Kidney epithelial cell (primary cell): Measurements from ENCODE around the gene OR5P2. TPM values are rescaled to one million over a fixed set of nuclear protein-coding genes. Genes with fewer than 3 reads are reported as not detected.
"Not testable (repeated sequence)": the region's sequence is repeated elsewhere in the genome, so short reads cannot be mapped to it uniquely, and the experiment has no call there.

ENCODE experiments used
- DNase-seq: peaks from one replicate; pipeline ENCODE4 v3.0.0-alpha.2; 2010; ENCODE audit warnings: low read depth
- H3K27me3 ChIP-seq: 2 replicates; pipeline ENCODE4 v1.6.0; 2011; ENCODE audit warnings: low read length; ENCODE audit not compliant: control insufficient read depth, insufficient read depth
- H3K36me3 ChIP-seq: 2 replicates; pipeline ENCODE4 v1.5.1; 2011; ENCODE audit warnings: low read length; ENCODE audit not compliant: control insufficient read depth, insufficient read depth
- H3K4me3 ChIP-seq: 2 replicates; pipeline ENCODE4 v1.5.1; 2011; ENCODE audit warnings: low read depth, mild to moderate bottlenecking, control low read depth, low read length
- total RNA-seq: library from RNA; depleted of rRNA; stranded (reverse); fragments of >200 nt; gene quantifications from 2 replicates; pipeline ENCODE4 v1.2.3, GENCODE V29; 2015
- TF ChIP-seq, protein P1 (sequence below): IDR thresholded peaks from 2 replicates; pipeline ENCODE4 v1.5.1; 2011; ENCODE audit warnings: mild to moderate bottlenecking, moderate library complexity, low read length, control low read depth, inconsistent platforms; ENCODE audit not compliant: insufficient read depth, poor library complexity, severe bottlenecking

The OR5P2 gene
- total RNA-seq, 1 donor from 2014 or later, result not detected

DNA sequence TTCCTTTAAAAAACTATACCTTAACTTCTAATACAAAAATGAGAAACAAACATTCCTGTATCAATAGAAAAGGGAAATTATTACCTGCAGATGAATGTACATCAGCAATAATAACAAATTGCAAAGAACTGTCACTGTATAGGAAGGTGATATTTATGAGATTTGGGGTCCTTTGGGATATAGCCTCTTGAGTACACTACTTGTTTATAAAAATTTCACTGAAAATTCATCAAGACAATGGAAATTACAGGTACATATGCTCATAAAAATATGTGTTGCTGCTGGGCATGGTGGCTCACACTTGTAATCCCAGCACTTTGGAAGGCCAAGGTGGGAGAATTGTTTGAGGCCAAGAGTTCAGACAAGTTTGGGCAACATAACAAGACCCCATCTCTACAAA, 34.0 kb upstream of the OR5P2 start, which contains the start of gene OR5P3:
TSS of gene OR5P3 (minus strand) at position 101 of the 400 bp plus-strand sequence.
- DNase-seq, result no peak
- no peaks in the 10 kb centered on the region for H3K36me3 ChIP-seq
- no peak within 1 kb of the TSS for H3K4me3 ChIP-seq
- no peaks in the 10 kb centered on the region for H3K27me3 ChIP-seq
- TF ChIP-seq, protein P1, sequence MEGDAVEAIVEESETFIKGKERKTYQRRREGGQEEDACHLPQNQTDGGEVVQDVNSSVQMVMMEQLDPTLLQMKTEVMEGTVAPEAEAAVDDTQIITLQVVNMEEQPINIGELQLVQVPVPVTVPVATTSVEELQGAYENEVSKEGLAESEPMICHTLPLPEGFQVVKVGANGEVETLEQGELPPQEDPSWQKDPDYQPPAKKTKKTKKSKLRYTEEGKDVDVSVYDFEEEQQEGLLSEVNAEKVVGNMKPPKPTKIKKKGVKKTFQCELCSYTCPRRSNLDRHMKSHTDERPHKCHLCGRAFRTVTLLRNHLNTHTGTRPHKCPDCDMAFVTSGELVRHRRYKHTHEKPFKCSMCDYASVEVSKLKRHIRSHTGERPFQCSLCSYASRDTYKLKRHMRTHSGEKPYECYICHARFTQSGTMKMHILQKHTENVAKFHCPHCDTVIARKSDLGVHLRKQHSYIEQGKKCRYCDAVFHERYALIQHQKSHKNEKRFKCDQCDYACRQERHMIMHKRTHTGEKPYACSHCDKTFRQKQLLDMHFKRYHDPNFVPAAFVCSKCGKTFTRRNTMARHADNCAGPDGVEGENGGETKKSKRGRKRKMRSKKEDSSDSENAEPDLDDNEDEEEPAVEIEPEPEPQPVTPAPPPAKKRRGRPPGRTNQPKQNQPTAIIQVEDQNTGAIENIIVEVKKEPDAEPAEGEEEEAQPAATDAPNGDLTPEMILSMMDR, result no peak

DNA sequence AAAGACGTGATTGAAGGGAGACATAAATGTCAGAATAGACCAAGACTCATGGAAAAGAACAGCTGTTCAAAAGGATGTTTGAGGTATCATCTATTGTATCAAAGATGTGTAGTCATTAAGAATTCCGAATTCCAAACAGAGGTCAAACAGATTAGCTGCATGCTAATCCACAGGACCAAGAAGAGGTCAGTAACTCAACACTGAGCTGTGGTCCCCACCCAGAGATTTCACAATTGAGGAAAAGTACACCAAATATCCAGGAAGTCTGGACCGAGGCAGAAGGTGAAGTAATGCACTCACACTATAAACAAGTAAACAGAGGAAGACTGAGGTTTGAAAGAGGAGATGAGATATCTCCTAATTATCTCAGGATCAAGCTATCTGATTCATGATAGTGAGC, 29.6 kb upstream of the OR5P2 start:
- no peaks in the 10 kb centered on the region for H3K36me3 ChIP-seq
- DNase-seq, result no peak

DNA sequence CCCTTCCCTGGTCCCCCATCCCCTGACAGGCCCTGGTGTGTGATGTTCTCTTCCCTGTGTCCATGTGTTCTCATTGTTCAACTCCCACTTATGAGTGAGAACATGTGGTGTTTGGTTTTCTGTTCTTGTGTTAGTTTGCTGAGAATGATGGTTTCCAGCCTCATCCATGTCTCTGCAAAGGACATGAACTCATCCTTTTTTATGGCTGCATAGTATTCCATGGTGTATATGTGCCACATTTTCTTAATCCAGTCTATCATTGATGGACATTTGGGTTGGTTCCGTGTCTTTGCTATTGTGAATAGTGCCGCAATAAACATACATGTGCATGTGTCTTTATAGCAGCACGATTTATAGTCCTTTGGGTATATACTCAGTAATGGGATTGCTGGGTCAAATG, 23.7 kb upstream of the OR5P2 start:
- not testable (repeated sequence) for H3K4me3 ChIP-seq, H3K27me3 ChIP-seq, H3K36me3 ChIP-seq, DNase-seq

More for the DNA sequence above, 29.6 kb upstream of the OR5P2 start:
- Histone ChIP-seq H3K4me3 (no peak overlapping the region), H3K27me3 (no peaks in the 10 kb centered on the region)
- TF ChIP-seq, protein P1, result no peak

DNA sequence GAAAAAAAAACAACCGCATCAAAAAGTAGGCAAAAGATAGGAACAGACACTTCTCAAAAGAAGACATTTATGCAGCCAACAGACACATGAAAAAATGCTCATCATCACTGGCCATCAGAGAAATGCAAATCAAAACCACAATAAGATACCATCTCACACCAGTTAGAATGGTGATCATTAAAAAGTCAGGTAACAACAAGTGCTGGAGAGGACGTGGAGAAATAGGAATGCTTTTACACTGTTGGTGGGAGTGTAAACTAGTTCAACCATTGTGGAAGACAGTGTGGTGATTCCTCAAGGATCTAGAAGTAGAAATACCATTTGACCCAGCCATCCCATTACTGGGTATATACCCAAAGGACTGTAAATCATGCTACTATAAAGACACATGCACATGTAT, 18.2 kb upstream of the OR5P2 start:
- H3K4me3 ChIP-seq, H3K36me3 ChIP-seq, DNase-seq: not testable (repeated sequence)

DNA sequence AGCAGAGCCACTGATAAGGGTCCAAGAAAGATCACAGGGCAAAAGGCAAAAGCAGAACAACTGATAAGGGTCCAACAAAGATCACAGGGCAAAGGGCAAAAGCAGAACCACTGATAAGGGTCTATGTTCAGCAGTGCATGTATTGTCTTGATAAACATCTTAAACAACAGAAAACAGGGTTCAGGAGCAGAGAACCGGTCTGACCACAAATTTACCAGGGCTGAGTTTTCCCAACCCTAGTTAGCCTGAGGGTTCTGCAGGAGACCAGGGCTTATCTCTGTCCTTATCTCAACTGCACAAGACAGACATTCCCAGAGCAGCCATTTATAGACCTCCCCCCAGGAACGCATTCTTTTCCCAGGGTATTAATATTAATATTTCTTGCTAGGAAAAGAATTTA, 13.6 kb upstream of the OR5P2 start:
- H3K4me3 ChIP-seq, H3K36me3 ChIP-seq, H3K27me3 ChIP-seq, DNase-seq: not testable (repeated sequence)

More for the DNA sequence above, 18.2 kb upstream of the OR5P2 start:
- not testable (repeated sequence) for H3K27me3 ChIP-seq

DNA sequence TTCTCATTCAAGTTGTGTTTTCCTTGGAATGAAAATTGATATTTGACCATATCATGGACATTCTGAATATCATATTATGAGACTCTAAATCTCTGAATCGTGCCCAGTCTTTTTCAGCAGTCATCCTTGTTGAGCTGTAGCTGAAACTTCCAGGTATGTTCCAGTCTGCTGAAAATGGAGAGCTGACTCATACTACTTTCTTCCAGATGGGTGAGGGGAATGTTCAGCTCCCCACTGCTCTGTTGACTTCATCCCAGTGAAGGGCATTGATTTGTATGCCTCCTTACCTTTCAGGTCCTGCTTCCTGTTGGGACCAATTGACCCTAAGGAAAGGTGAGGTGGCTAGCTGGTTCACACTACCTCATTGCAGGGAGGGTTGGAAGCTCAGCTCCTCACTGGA, 3.5 kb downstream of the OR5P2 start:
- no peaks in the 10 kb centered on the region for H3K27me3 ChIP-seq
- TF ChIP-seq, protein P1, result no peak
- no peak for DNase-seq
- no peaks in the 10 kb centered on the region for H3K36me3 ChIP-seq
- H3K4me3 ChIP-seq, result no peak overlapping the region

DNA sequence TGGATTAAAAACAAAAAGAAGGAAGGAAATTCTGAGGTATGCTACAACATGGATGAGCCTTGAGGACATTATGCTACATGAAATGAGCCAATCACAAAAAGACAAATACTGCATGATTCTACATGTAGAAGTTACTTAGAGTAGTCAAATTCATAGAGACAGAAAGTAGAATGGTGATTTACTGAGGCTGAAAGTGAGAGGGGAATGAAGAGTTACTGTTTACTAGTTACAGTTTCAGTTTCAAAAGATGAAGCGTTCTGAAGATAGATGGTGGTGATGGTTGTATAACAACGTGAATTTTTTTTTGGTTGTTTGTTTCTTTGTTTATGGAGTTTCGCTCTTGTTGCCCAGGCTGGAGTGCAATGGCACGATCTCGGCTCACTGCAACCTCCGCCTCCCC, 9.5 kb downstream of the OR5P2 start:
- H3K27me3 ChIP-seq, result no peaks in the 10 kb centered on the region
- H3K4me3 ChIP-seq, result no peak overlapping the region
- DNase-seq, result no peak
- no peaks in the 10 kb centered on the region for H3K36me3 ChIP-seq
- TF ChIP-seq, protein P1, result no peak

DNA sequence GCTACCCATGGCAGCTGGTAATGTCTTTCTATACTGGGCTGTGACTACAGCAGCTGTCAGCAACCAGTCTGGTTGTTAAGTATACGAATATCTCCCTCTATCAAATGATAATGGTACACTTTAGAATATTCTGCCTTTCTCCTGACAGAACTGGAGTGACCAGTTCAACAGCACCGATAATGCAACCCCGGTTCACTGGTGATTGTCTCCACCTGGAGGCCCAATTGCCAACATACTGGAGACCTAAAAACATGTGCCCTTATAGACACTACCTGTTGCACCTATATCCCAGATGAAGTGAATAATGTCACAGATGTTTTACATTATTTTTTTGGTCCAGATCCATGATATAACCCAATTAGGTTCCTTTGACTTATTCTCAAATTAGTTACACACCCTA, 21.1 kb downstream of the OR5P2 start:
- no peak for DNase-seq
- no peak overlapping the region for H3K4me3 ChIP-seq
- no peaks in the 10 kb centered on the region for H3K36me3 ChIP-seq
- H3K27me3 ChIP-seq, result no peaks in the 10 kb centered on the region
- TF ChIP-seq, protein P1, result no peak

DNA sequence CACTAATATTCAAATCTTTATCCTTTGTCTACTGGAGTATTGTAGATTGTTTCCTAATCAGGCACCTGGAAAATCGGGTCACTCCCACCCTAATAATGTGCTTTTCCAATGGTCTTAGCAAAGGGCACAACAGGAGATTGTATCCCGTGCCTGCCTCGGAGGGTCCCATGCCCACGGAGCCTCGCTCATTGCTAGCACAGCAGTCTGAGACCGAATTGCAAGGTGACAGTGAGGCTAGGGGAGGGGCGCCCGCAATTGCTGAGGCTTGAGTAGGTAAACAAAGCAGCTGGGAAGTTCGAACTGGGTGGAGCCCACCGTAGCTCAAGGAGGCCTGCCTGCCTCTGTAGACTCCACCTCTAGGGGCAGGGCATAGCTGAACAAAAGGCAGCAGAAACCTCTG, 32.4 kb downstream of the OR5P2 start:
- not testable (repeated sequence) for DNase-seq, H3K36me3 ChIP-seq, H3K27me3 ChIP-seq, H3K4me3 ChIP-seq
